ENCODE results near the gene TSPAN5. TPM values are rescaled to one million over a fixed set of nuclear protein-coding genes. Genes with fewer than 3 reads are reported as not detected.

Gene TSPAN5
- total RNA-seq, 1 donor from 2014 or later = 1.7 TPM

DNA sequence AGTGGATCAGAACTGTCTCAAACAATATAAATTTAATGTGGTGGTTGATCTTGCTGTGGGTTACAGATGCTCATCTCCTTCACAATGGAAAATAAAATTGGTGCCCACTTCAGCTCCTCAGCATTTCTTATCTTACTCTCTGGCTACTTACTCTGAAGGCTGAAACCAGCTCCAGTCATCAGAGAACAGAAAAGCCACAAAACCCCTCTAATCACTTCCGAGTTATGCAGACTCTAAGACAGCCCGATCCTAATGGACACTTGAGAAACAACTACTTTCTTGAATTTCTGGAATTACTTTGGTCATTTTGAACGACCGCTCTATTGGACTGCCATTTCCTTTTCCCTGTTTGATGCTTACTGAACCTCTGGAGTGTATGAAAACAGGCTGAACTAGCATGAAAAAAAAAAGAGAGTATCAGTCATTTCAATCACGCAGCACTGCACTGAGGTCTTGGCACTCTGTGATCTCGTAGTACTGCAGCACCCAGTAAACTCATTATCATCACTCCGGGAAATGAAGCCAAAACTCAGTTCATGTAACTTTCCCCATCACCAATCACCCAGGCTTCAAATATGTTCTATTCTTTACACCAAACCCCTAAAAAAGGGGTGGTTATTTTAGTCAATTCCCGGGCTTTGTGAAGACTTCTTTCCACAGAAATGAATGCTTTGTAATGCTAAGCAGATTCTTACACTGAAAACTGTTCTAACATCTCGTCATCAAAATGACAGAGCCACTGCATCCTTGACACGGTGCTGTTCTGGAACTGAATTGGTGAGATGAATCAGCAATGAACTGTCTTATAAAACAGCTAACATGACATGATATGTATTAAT is 54.5 kb downstream of the TSPAN5 start:
- Histone ChIP-seq H3K4me3 (no peak overlapping the region), H3K9me3 (replicated peaks) (peaks cover 29% of the 10 kb centered on the region), H3K4me1 (no peaks in the 10 kb centered on the region), H3K27me3 (ENCODE audit: low read depth) (no peaks in the 10 kb centered on the region), H3K27ac (replicated peaks) (no peak overlapping the region), H3K36me3 (no peaks in the 10 kb centered on the region)
- DNase-seq = no peak
- intact Hi-C loops (cut with micrococcal nuclease) = no loop called here
- TF ChIP-seq, protein P1, sequence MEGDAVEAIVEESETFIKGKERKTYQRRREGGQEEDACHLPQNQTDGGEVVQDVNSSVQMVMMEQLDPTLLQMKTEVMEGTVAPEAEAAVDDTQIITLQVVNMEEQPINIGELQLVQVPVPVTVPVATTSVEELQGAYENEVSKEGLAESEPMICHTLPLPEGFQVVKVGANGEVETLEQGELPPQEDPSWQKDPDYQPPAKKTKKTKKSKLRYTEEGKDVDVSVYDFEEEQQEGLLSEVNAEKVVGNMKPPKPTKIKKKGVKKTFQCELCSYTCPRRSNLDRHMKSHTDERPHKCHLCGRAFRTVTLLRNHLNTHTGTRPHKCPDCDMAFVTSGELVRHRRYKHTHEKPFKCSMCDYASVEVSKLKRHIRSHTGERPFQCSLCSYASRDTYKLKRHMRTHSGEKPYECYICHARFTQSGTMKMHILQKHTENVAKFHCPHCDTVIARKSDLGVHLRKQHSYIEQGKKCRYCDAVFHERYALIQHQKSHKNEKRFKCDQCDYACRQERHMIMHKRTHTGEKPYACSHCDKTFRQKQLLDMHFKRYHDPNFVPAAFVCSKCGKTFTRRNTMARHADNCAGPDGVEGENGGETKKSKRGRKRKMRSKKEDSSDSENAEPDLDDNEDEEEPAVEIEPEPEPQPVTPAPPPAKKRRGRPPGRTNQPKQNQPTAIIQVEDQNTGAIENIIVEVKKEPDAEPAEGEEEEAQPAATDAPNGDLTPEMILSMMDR (IDR thresholded peaks at IDR 0.05; ENCODE audit: borderline replicate concordance) = no peak

DNA sequence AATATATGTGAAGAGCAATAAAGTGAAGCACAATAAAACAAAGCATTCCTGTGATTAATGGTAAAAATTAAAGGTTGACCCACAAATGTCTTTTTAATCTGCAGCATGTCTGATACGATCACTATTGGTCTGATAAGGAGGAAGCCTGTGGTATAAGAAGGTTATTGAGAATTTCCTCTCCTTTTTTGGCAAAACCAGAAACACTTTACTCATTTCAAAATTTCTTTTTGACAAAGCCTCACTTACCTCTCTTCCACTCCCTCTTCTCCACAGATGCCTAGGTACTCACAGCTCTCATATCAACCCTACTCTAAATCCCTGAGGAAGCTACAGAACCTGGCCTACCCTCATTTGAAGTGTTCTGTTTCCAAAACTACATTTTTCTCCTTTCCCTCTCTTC is 56.1 kb downstream of the TSPAN5 start:
- no peak for DNase-seq
- intact Hi-C loops (cut with micrococcal nuclease) = no loop called here
- Histone ChIP-seq H3K9me3 (replicated peaks) (peaks cover 29% of the 10 kb centered on the region), H3K4me3 (no peak overlapping the region), H3K36me3 (no peaks in the 10 kb centered on the region), H3K27me3 (ENCODE audit: low read depth) (no peaks in the 10 kb centered on the region), H3K4me1 (no peaks in the 10 kb centered on the region), H3K27ac (replicated peaks) (no peak overlapping the region)
- TF ChIP-seq, protein P1 (IDR thresholded peaks at IDR 0.05; ENCODE audit: borderline replicate concordance) = no peak

GRCh38 chr4:98601708-98602107 is 56.7 kb downstream of the TSPAN5 start:
- no peak overlapping the region for H3K27ac ChIP-seq (replicated peaks)
- H3K27me3 ChIP-seq (ENCODE audit: low read depth) = no peaks in the 10 kb centered on the region
- H3K36me3 ChIP-seq = no peaks in the 10 kb centered on the region
- TF ChIP-seq, protein P1 (IDR thresholded peaks at IDR 0.05; ENCODE audit: borderline replicate concordance) = no peak
- no peak for DNase-seq
- H3K4me3 ChIP-seq = no peak overlapping the region
- H3K4me1 ChIP-seq = no peaks in the 10 kb centered on the region
- H3K9me3 ChIP-seq (replicated peaks) = peaks cover 29% of the 10 kb centered on the region
- intact Hi-C loops (cut with micrococcal nuclease) = no loop called here

DNA sequence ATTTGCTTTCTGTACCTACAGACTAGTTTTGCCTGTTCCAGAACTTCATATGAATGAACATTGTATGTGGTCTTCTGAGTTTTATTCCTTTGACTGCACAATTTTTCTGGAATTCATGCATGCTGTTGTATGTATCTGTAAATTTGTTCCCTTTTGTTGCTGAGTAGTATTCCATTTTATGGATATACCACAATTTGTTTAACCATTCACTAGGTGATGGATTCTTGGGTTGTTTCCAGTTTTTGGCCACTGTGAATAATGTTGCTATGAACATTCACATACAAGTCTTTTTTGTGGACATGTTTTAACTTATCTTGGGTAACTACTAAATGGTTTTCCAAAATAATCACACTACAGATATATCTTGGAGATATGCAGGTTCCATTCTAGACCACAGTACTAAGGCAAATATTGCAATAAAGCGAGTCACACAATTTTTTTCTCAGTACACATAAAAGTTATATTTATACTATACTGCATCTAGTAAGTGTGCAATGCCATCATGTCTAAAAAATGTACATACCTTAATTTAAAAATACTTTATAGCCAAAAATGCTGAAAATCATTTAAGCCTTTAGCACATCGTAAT is 58.7 kb downstream of the TSPAN5 start:
- intact Hi-C loops (cut with micrococcal nuclease) = no loop called here

GRCh38 chr4:98586962-98587354 is 71.5 kb downstream of the TSPAN5 start:
- Histone ChIP-seq H3K9me3 (replicated peaks) (no peaks in the 10 kb centered on the region), H3K4me3 (no peak overlapping the region), H3K36me3 (no peaks in the 10 kb centered on the region), H3K4me1 (no peaks in the 10 kb centered on the region), H3K27me3 (ENCODE audit: low read depth) (no peaks in the 10 kb centered on the region), H3K27ac (replicated peaks) (no peak overlapping the region)
- TF ChIP-seq, protein P1 (IDR thresholded peaks at IDR 0.05; ENCODE audit: borderline replicate concordance) = no peak
- intact Hi-C loops (cut with micrococcal nuclease) = no loop called here
- DNase-seq = no peak

More for the DNA sequence above, 58.7 kb downstream of the TSPAN5 start:
- Histone ChIP-seq H3K27me3 (ENCODE audit: low read depth) (no peaks in the 10 kb centered on the region), H3K36me3 (no peaks in the 10 kb centered on the region), H3K4me3 (no peak overlapping the region), H3K27ac (replicated peaks) (no peak overlapping the region), H3K4me1 (no peaks in the 10 kb centered on the region), H3K9me3 (replicated peaks) (peaks cover 29% of the 10 kb centered on the region)
- no peak for DNase-seq
- TF ChIP-seq, protein P1 (IDR thresholded peaks at IDR 0.05; ENCODE audit: borderline replicate concordance) = no peak

All from left ventricle myocardium inferior (tissue), 1 donor.